ENCODE data around the gene TMPRSS3.

Gene TMPRSS3

GRCh38 chr21:42367367-42368165, 28.3 kb downstream of the TMPRSS3 start:
- no peak for DNase-seq

GRCh38 chr21:42366292-42367010, 29.4 kb downstream of the TMPRSS3 start, which contains the start of gene TFF1:
TSS of gene TFF1 (minus strand) at chr21:42366535. CDS start at chr21:42366495, 40 bp downstream.
- DNase-seq, result no peak

GRCh38 chr21:42365770-42366169, 30.1 kb downstream of the TMPRSS3 start:
- DNase-seq, result no peak

- DNase-seq, result no peak
These were observed 31.5 kb downstream of the TMPRSS3 start for GRCh38 chr21:42364304-42364865.

- no peak for DNase-seq
These were observed 32.5 kb downstream of the TMPRSS3 start for GRCh38 chr21:42363312-42363711.

- DNase-seq, result no peak
These were observed 33.2 kb downstream of the TMPRSS3 start for GRCh38 chr21:42362700-42363099.

GRCh38 chr21:42362198-42362597, 33.7 kb downstream of the TMPRSS3 start:
- DNase-seq, result no peak

GRCh38 chr21:42361286-42361685, 34.6 kb downstream of the TMPRSS3 start:
- no peak for DNase-seq

- DNase-seq, result no peak
These were observed 35.5 kb downstream of the TMPRSS3 start for GRCh38 chr21:42360317-42360716.

GRCh38 chr21:42358937-42359336, 36.9 kb downstream of the TMPRSS3 start:
- DNase-seq, result no peak

- no peak for DNase-seq
These were observed 37.6 kb downstream of the TMPRSS3 start for GRCh38 chr21:42358261-42358660.

GRCh38 chr21:42357307-42357706, 38.5 kb downstream of the TMPRSS3 start:
- no peak for DNase-seq

GRCh38 chr21:42356650-42357049, 39.2 kb downstream of the TMPRSS3 start:
- DNase-seq, result no peak

GRCh38 chr21:42356046-42356445, 39.8 kb downstream of the TMPRSS3 start:
- no peak for DNase-seq

- DNase-seq, result no peak
These were observed 42.2 kb downstream of the TMPRSS3 start for GRCh38 chr21:42353623-42354022.

GRCh38 chr21:42352441-42353095, 43.3 kb downstream of the TMPRSS3 start:
- no peak for DNase-seq

GRCh38 chr21:42351626-42352440, 44.0 kb downstream of the TMPRSS3 start:
- DNase-seq, result no peak

GRCh38 chr21:42350927-42351426, 44.9 kb downstream of the TMPRSS3 start, which contains the start of gene TFF2:
TSS of gene TFF2 (minus strand) at chr21:42350994. CDS start at chr21:42350957, 37 bp downstream.
- DNase-seq, result no peak

- DNase-seq, result no peak
These were observed 45.4 kb downstream of the TMPRSS3 start for GRCh38 chr21:42350318-42350910.

GRCh38 chr21:42349420-42350317, 46.2 kb downstream of the TMPRSS3 start:
- DNase-seq, result no peak

- no peak for DNase-seq
These were observed 47.1 kb downstream of the TMPRSS3 start for GRCh38 chr21:42348762-42349161.

Measured in NCI-H187 treated with DMSO at 0.1 percent for 48 hours (cell line).